HPDE6-E6E7 (cell line): ENCODE measurements around the gene SMPD2.
"Not testable (repeated sequence)": the region's sequence is repeated elsewhere in the genome, so short reads cannot be mapped to it uniquely, and the experiment has no call there.

Experiments
- DNase-seq: peaks from one replicate; pipeline ENCODE4 v3.0.0; 2011; ENCODE audit warnings: missing footprints; ENCODE audit errors: extremely low spot score

The SMPD2 gene

GRCh38 chr6:109461205-109461604 is 20.7 kb downstream of the SMPD2 start:
- DNase-seq: not testable (repeated sequence)

- no peak for DNase-seq
Observed at GRCh38 chr6:109461733-109462526, 21.4 kb downstream of the SMPD2 start.

- DNase-seq: no peak
Observed at GRCh38 chr6:109465772-109466171, 25.2 kb downstream of the SMPD2 start.

GRCh38 chr6:109466212-109466923 is 25.8 kb downstream of the SMPD2 start:
- DNase-seq: no peak

GRCh38 chr6:109467696-109468095 is 27.2 kb downstream of the SMPD2 start:
- no peak for DNase-seq

- DNase-seq: no peak
Observed at GRCh38 chr6:109469591-109470189, 29.2 kb downstream of the SMPD2 start.

- DNase-seq: no peak
Observed at GRCh38 chr6:109471105-109471810, 30.7 kb downstream of the SMPD2 start.

- DNase-seq: no peak
Observed at GRCh38 chr6:109472132-109472995, 31.8 kb downstream of the SMPD2 start.

GRCh38 chr6:109473120-109473519 is 32.6 kb downstream of the SMPD2 start:
- no peak for DNase-seq

- DNase-seq: no peak
Observed at GRCh38 chr6:109474995-109475394, 34.5 kb downstream of the SMPD2 start.

GRCh38 chr6:109475625-109476024 is 35.1 kb downstream of the SMPD2 start:
- DNase-seq: no peak

GRCh38 chr6:109477184-109477583 is 36.7 kb downstream of the SMPD2 start:
- DNase-seq: no peak

- DNase-seq: no peak
Observed at GRCh38 chr6:109477725-109478124, 37.2 kb downstream of the SMPD2 start.

GRCh38 chr6:109478222-109478805 is 37.8 kb downstream of the SMPD2 start:
- DNase-seq: no peak

- no peak for DNase-seq
Observed at GRCh38 chr6:109478841-109479624, 38.5 kb downstream of the SMPD2 start.

GRCh38 chr6:109480993-109481480 is 40.5 kb downstream of the SMPD2 start:
- DNase-seq: no peak

GRCh38 chr6:109482905-109483734 is 42.6 kb downstream of the SMPD2 start, which contains the start of gene ZBTB24:
Gene ZBTB24 (minus strand): TSS chr6:109483219. CDS start chr6:109482026, 1,193 bp downstream.
- DNase-seq: peak; percentile 86

- no peak for DNase-seq
Observed at GRCh38 chr6:109483735-109484057, 43.2 kb downstream of the SMPD2 start.

GRCh38 chr6:109484122-109484521 is 43.6 kb downstream of the SMPD2 start:
- DNase-seq: no peak
